ENCODE data around the gene ADD3. TPM values are rescaled to one million over a fixed set of nuclear protein-coding genes. Genes with fewer than 3 reads are reported as not detected.

ADD3 gene
- total RNA-seq: 44.2 TPM

- DNase-seq (ENCODE audit: low read depth in 2 of 3, low spot score in 2 of 3): peak; percentile 84 to 98 (median 95)
Observed at GRCh38 chr10:110007701-110008517, at the start of gene ADD3. ADD3 (plus strand) TSS chr10:110007984; CDS start chr10:110100654, 92,670 bp downstream.

GRCh38 chr10:109958059-109958458, 49.7 kb upstream of the ADD3 start:
- no peak for DNase-seq (ENCODE audit: low read depth in 2 of 3, low spot score in 2 of 3)

- DNase-seq (ENCODE audit: low read depth in 2 of 3, low spot score in 2 of 3): no peak
Observed at GRCh38 chr10:109959259-109960145, 48.3 kb upstream of the ADD3 start.

GRCh38 chr10:109960682-109961081, 47.1 kb upstream of the ADD3 start:
- DNase-seq (ENCODE audit: low read depth in 2 of 3, low spot score in 2 of 3): no peak

- DNase-seq (ENCODE audit: low read depth in 2 of 3, low spot score in 2 of 3): no peak
Observed at GRCh38 chr10:109961174-109962001, 46.4 kb upstream of the ADD3 start.

- DNase-seq (ENCODE audit: low read depth in 2 of 3, low spot score in 2 of 3): no peak
Observed at GRCh38 chr10:109962247-109962646, 45.5 kb upstream of the ADD3 start.

- DNase-seq (ENCODE audit: low read depth in 2 of 3, low spot score in 2 of 3): no peak
Observed at GRCh38 chr10:109963439-109963838, 44.3 kb upstream of the ADD3 start.

- no peak for DNase-seq (ENCODE audit: low read depth in 2 of 3, low spot score in 2 of 3)
Observed at GRCh38 chr10:109964318-109964717, 43.5 kb upstream of the ADD3 start.

GRCh38 chr10:109966961-109967738, 40.6 kb upstream of the ADD3 start:
- no peak for DNase-seq (ENCODE audit: low read depth in 2 of 3, low spot score in 2 of 3)

- DNase-seq (ENCODE audit: low read depth in 2 of 3, low spot score in 2 of 3): no peak
Observed at GRCh38 chr10:109967739-109968088, 40.1 kb upstream of the ADD3 start.

- DNase-seq (ENCODE audit: low read depth in 2 of 3, low spot score in 2 of 3): no peak
Observed at GRCh38 chr10:109968953-109969759, 38.6 kb upstream of the ADD3 start.

- DNase-seq (ENCODE audit: low read depth in 2 of 3, low spot score in 2 of 3): no peak
Observed at GRCh38 chr10:109969760-109970346, 37.9 kb upstream of the ADD3 start.

GRCh38 chr10:109971634-109972033, 36.1 kb upstream of the ADD3 start:
- DNase-seq (ENCODE audit: low read depth in 2 of 3, low spot score in 2 of 3): no peak

- DNase-seq (ENCODE audit: low read depth in 2 of 3, low spot score in 2 of 3): no peak
Observed at GRCh38 chr10:109972372-109973001, 35.3 kb upstream of the ADD3 start.

- no peak for DNase-seq (ENCODE audit: low read depth in 2 of 3, low spot score in 2 of 3)
Observed at GRCh38 chr10:109973326-109973829, 34.4 kb upstream of the ADD3 start.

GRCh38 chr10:109974504-109975191, 33.1 kb upstream of the ADD3 start:
- DNase-seq (ENCODE audit: low read depth in 2 of 3, low spot score in 2 of 3): no peak

All from hematopoietic multipotent progenitor cell (in vitro differentiated cells).